Vagina (tissue), 2 donors: Measurements from ENCODE around the gene GOLT1A.

Experiments
- CTCF ChIP-seq, 3 experiments: fragments of 450-650 bp in 2 of 3; fragments of 200-600 bp in 1 of 3; sonication (generic) in 1 of 3; IDR thresholded peaks; one replicate each; pipeline ENCODE4 v1.5.1; 2017 to 2019; ENCODE audit warnings: antibody characterized with exemption in 3 of 3, mild to moderate bottlenecking in 2 of 3, moderate library complexity in 2 of 3
- POLR2A ChIP-seq, 2 donors: fragments of 450-650 bp; IDR thresholded peaks; one replicate each; pipeline ENCODE4 v1.6.1; 2017; ENCODE audit warnings: antibody characterized with exemption in 2 of 2, mild to moderate bottlenecking in 2 of 2, moderate library complexity in 2 of 2
- POLR2AphosphoS5 ChIP-seq, 2 donors: sonication (generic); formaldehyde crosslinking; IDR thresholded peaks; one replicate each; pipeline ENCODE4 v1.9.0; 2017; ENCODE audit warnings: antibody characterized with exemption in 2 of 2, mild to moderate bottlenecking in 2 of 2, low read depth in 1 of 2; ENCODE audit not compliant: insufficient read depth in 1 of 2

DNA sequence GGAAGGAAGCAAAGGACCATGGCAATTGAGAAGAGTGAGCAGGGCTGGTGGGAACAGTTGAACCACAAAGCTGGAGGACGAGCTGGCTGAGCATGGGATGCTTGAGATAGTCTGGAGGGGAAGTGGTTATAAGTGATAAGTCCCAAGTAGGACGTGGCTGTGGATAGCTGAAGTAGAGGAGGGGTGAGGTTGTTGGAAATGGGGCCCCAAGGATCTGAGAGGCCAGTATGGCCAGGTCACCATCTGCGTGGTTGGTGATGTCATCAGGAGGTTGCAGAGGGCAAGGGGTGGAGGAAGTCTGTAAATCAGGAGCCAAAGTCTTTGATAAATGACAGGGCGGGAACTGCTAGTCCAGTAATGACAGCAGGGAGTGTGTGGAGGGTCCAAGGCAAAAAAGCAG, 36.7 kb downstream of the GOLT1A start:
- TF ChIP-seq POLR2A (IDR thresholded peaks at IDR 0.05), result no peak
- no peak for TF ChIP-seq POLR2AphosphoS5 (IDR thresholded peaks at IDR 0.05; ENCODE audit: insufficient read depth in 1 of 2, low read depth in 1 of 2)
- TF ChIP-seq CTCF (IDR thresholded peaks at IDR 0.05), result no peak
